Ectodermal cell (in vitro differentiated cells): ENCODE results near the gene TMEM207.

Experiments used
- H3K27ac ChIP-seq: 2 replicates; pipeline ENCODE4 v1.7.0; 2013; ENCODE audit warnings: mild to moderate bottlenecking, low read depth, low read length; ENCODE audit not compliant: insufficient read depth, poor library complexity, severe bottlenecking
- H3K27me3 ChIP-seq: 2 replicates; pipeline ENCODE4 v1.7.0; 2013; ENCODE audit warnings: mild to moderate bottlenecking, low read length; ENCODE audit not compliant: insufficient read depth, control insufficient read depth, poor library complexity, severe bottlenecking
- H3K36me3 ChIP-seq: one replicate; pipeline ENCODE4 v1.7.0; 2013; ENCODE audit warnings: low read length; ENCODE audit not compliant: control insufficient read depth, insufficient read depth
- H3K4me1 ChIP-seq: one replicate; pipeline ENCODE4 v1.7.0; 2013; ENCODE audit warnings: low read length; ENCODE audit not compliant: control insufficient read depth, insufficient read depth
- H3K4me3 ChIP-seq: 2 replicates; pipeline ENCODE4 v1.7.0; 2013; ENCODE audit warnings: low read depth, low read length, control low read depth; ENCODE audit not compliant: insufficient read depth
- H3K9me3 ChIP-seq: 2 replicates; pipeline ENCODE4 v1.7.0; 2013; ENCODE audit warnings: mild to moderate bottlenecking, low read length, moderate library complexity; ENCODE audit not compliant: control insufficient read depth
- WGBS, 2 experiments: methylation state at CpG; one replicate each; pipeline ENCODE4 v1.1.7; 2013; ENCODE audit warnings: missing lambda C conversion rate in 2 of 2; 5-methylcytosine and 5-hydroxymethylcytosine counted together

TMEM207 gene

GRCh38 chr3:190396001-190396400 is 53.7 kb downstream of the TMEM207 start:
- H3K4me3 ChIP-seq = no peak overlapping the region
- H3K4me1 ChIP-seq = no peaks in the 10 kb centered on the region
- H3K36me3 ChIP-seq = no peaks in the 10 kb centered on the region
- H3K9me3 ChIP-seq = no peaks in the 10 kb centered on the region
- H3K27me3 ChIP-seq = no peaks in the 10 kb centered on the region
- H3K27ac ChIP-seq = no peak overlapping the region

GRCh38 chr3:190388703-190389102 is 61.0 kb downstream of the TMEM207 start:
- Histone ChIP-seq H3K4me3 (no peak overlapping the region), H3K9me3 (no peaks in the 10 kb centered on the region), H3K27me3 (no peaks in the 10 kb centered on the region), H3K4me1 (no peaks in the 10 kb centered on the region), H3K27ac (no peak overlapping the region), H3K36me3 (no peaks in the 10 kb centered on the region)
- 69 to 71% methylated on average over 2 to 3 of the region's 3 CpGs for WGBS, 2 experiments

- Histone ChIP-seq H3K27ac (no peak within 1 kb of the TSS), H3K36me3 (no peaks in the 10 kb centered on the region), H3K4me1 (no peaks in the 10 kb centered on the region), H3K27me3 (no peaks in the 10 kb centered on the region), H3K9me3 (no peaks in the 10 kb centered on the region), H3K4me3 (no peak within 1 kb of the TSS)
- WGBS, 2 experiments = 91 to 93% methylated on average over 12 of the region's 12 CpGs
These were observed 62.0 kb downstream of the TMEM207 start, which contains the start of gene CLDN16 for GRCh38 chr3:190387578-190388213. Gene CLDN16, plus strand, starts transcription at chr3:190388163. Its CDS starts 167 bp downstream, at chr3:190388330.

GRCh38 chr3:190385731-190386688 is 63.7 kb downstream of the TMEM207 start:
- no peaks in the 10 kb centered on the region for H3K9me3 ChIP-seq
- H3K4me1 ChIP-seq = no peaks in the 10 kb centered on the region
- H3K36me3 ChIP-seq = no peaks in the 10 kb centered on the region
- H3K4me3 ChIP-seq = no peak overlapping the region
- no peak overlapping the region for H3K27ac ChIP-seq
- no peaks in the 10 kb centered on the region for H3K27me3 ChIP-seq
- WGBS, 2 experiments = 74 to 80% methylated on average over 8 of the region's 8 CpGs

- 68 to 73% methylated on average over 2 of the region's 2 CpGs for WGBS, 2 experiments
- Histone ChIP-seq H3K27ac (no peak overlapping the region), H3K27me3 (no peaks in the 10 kb centered on the region), H3K4me1 (no peaks in the 10 kb centered on the region), H3K4me3 (no peak overlapping the region), H3K9me3 (no peaks in the 10 kb centered on the region), H3K36me3 (no peaks in the 10 kb centered on the region)
These were observed 65.4 kb downstream of the TMEM207 start for GRCh38 chr3:190384309-190384756.

DNA sequence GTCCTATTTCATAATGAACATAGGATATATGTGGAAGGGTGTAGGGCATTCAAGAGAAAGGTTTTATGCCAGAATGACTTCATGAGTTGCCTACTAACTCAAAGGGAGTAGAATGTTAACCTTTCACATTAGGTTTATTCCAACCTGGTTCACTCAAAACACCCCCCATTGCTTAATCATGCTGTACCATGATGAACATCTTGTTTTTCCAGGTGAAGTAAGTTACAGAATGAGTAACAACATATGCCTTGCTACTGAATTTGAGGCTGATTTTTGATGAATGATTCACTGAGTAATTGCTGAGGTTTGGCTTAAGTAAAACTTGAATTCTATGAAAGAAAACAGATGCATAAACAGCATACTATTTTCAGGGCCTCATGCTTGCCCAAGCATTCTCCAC is 67.6 kb downstream of the TMEM207 start:
- H3K27ac ChIP-seq = no peak overlapping the region
- no peaks in the 10 kb centered on the region for H3K9me3 ChIP-seq
- H3K4me1 ChIP-seq = no peaks in the 10 kb centered on the region
- no peaks in the 10 kb centered on the region for H3K36me3 ChIP-seq
- H3K27me3 ChIP-seq = no peaks in the 10 kb centered on the region
- no peak overlapping the region for H3K4me3 ChIP-seq

DNA sequence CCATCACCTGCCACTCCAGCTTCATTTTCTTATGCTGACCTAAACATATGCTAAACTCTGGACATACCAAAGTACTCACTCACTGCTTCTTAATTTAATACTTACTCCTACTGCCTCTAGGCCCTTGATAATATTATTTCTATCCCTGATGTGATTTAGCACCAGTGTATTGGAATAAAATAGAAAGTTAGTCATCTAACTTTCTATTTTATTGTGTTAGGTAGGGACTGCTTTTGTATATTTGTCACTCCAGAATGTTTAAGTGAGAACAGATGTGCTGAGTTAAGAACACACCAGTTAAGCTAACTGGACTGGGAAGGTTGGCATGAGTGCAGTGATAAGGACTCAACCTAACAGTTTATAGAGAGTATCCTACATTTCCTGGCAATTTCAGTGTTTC is 68.3 kb downstream of the TMEM207 start:
- Histone ChIP-seq H3K36me3 (no peaks in the 10 kb centered on the region), H3K4me3 (no peak overlapping the region), H3K4me1 (no peaks in the 10 kb centered on the region), H3K9me3 (no peaks in the 10 kb centered on the region), H3K27ac (no peak overlapping the region), H3K27me3 (no peaks in the 10 kb centered on the region)

DNA sequence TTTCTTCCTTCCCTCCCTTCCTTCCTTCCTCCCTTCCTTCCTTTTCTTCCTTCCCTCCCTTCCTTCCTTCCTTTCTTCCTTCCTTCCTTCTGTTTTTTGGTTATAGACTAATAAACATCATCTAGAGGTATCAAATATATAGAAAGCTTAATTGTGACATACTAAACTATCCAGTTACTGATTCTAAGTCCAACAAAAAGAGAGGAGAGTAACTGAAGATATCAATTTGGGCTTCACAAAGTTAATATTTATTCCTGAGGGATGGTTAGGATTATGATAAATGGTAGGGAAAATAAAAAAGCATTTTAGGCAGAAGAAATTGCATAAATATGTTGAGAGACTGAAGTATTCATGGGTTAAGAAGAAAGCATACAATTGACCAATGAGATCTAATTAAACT is 69.5 kb downstream of the TMEM207 start:
- Histone ChIP-seq H3K27me3 (no peaks in the 10 kb centered on the region), H3K9me3 (no peaks in the 10 kb centered on the region), H3K36me3 (no peaks in the 10 kb centered on the region), H3K4me1 (no peaks in the 10 kb centered on the region), H3K27ac (no peak overlapping the region), H3K4me3 (no peak overlapping the region)
